ENCODE results near the gene RPL18A.

The RPL18A gene

GRCh38 chr19:17866312-17866963, 6.7 kb downstream of the RPL18A start:
- no peak for TF ChIP-seq CTCF (IDR thresholded peaks at IDR 0.05)

GRCh38 chr19:17866964-17867486, 7.3 kb downstream of the RPL18A start:
- no peak for TF ChIP-seq CTCF (IDR thresholded peaks at IDR 0.05)

- no peak for TF ChIP-seq CTCF (IDR thresholded peaks at IDR 0.05)
Observed at GRCh38 chr19:17868669-17869068, 9.0 kb downstream of the RPL18A start.

- TF ChIP-seq CTCF (IDR thresholded peaks at IDR 0.05): no peak
Observed at GRCh38 chr19:17869114-17869608, 9.5 kb downstream of the RPL18A start.

GRCh38 chr19:17871032-17871877, 11.5 kb downstream of the RPL18A start:
- no peak for TF ChIP-seq CTCF (IDR thresholded peaks at IDR 0.05)

- TF ChIP-seq CTCF (IDR thresholded peaks at IDR 0.05): no peak
Observed at GRCh38 chr19:17871878-17872250, 12.2 kb downstream of the RPL18A start, which contains the start of gene SLC5A5. TSS of gene SLC5A5 (plus strand) at chr19:17871945. CDS start at chr19:17872320, 375 bp downstream.

GRCh38 chr19:17872251-17873001, 12.7 kb downstream of the RPL18A start:
- TF ChIP-seq CTCF (IDR thresholded peaks at IDR 0.05): no peak

All from LNCAP (cell line).